Pericardium fibroblast (primary cell): ENCODE results near the gene METTL23. TPM values are rescaled to one million over a fixed set of nuclear protein-coding genes. Genes with fewer than 3 reads are reported as not detected.

Experiments
- total RNA-seq: library from RNA; depleted of rRNA; stranded (reverse); fragments of >200 nt; gene quantifications from 2 replicates; pipeline ENCODE4 v1.2.3, GENCODE V29; 2015

The METTL23 gene
- total RNA-seq, result 36.5 and 58.8 TPM in 2 replicates

GRCh38 chr17:76726776-76727718, at the start of gene METTL23:
TSS of gene METTL23 (plus strand) at chr17:76726839. CDS start at chr17:76729711, 2,872 bp downstream.

GRCh38 chr17:76710863-76711611, 15.6 kb upstream of the METTL23 start, which contains the start of gene MXRA7:
TSS of gene MXRA7 (minus strand) at chr17:76710965. CDS start at chr17:76710946, 19 bp downstream.

GRCh38 chr17:76726231-76726775, 336 bp upstream of the METTL23 start, which contains the start of gene JMJD6:
TSS of gene JMJD6 (minus strand) at chr17:76726606. CDS start at chr17:76726475, 131 bp downstream.

GRCh38 chr17:76737082-76737675, 10.5 kb downstream of the METTL23 start, which contains the start of gene SRSF2:
TSS of gene SRSF2 (minus strand) at chr17:76737331. CDS start at chr17:76737160, 171 bp downstream.

GRCh38 chr17:76737676-76738467, 11.2 kb downstream of the METTL23 start, which contains the start of gene MFSD11:
TSS of gene MFSD11 (plus strand) at chr17:76738119. CDS start at chr17:76738353, 234 bp downstream.

Other genes starting within 250 kb of the METTL23 start
- 5.3 and 16.1 TPM in 2 replicates for gene RHBDF2, start 225.4 kb upstream of the METTL23 start, total RNA-seq
- 24.0 and 35.2 TPM in 2 replicates for gene CYGB, start 189.1 kb upstream of the METTL23 start, total RNA-seq
- 0.94 and 1.9 TPM in 2 replicates for gene PRCD, start 186.8 kb upstream of the METTL23 start, total RNA-seq
- gene ST6GALNAC2, start 141.0 kb upstream of the METTL23 start, total RNA-seq, result 0.82 and 2.4 TPM in 2 replicates
- not detected in 2 replicates for gene ST6GALNAC1, start 83.1 kb upstream of the METTL23 start, total RNA-seq
- gene MXRA7, start 15.9 kb upstream of the METTL23 start, total RNA-seq, result 288 and 320 TPM in 2 replicates
- gene JMJD6, start 233 bp upstream of the METTL23 start, total RNA-seq, result 10.0 and 19.8 TPM in 2 replicates
- gene SRSF2, start 10.5 kb downstream of the METTL23 start, total RNA-seq, result 115 and 156 TPM in 2 replicates
- 19.6 and 28.2 TPM in 2 replicates for gene MFSD11, start 11.3 kb downstream of the METTL23 start, total RNA-seq
- gene MGAT5B, start 141.6 kb downstream of the METTL23 start, total RNA-seq, result 1.4 and 2.7 TPM in 2 replicates